HL-60/S4 treated with retinoic acid at 250 ng/mL for 4 days and 3 days (cell line): ENCODE results near the gene CKM.
"Not testable (repeated sequence)": the region's sequence is repeated elsewhere in the genome, so short reads cannot be mapped to it uniquely, and the experiment has no call there.

ENCODE experiments used
- in situ Hi-C: fragments of 300-500 bp; cut with MboI; formaldehyde crosslinking; loops from 2 replicates; pipeline ENCODE4 v1.7.0; 2022; ENCODE audit warnings: low sequenced_read_pairs

CKM gene

DNA sequence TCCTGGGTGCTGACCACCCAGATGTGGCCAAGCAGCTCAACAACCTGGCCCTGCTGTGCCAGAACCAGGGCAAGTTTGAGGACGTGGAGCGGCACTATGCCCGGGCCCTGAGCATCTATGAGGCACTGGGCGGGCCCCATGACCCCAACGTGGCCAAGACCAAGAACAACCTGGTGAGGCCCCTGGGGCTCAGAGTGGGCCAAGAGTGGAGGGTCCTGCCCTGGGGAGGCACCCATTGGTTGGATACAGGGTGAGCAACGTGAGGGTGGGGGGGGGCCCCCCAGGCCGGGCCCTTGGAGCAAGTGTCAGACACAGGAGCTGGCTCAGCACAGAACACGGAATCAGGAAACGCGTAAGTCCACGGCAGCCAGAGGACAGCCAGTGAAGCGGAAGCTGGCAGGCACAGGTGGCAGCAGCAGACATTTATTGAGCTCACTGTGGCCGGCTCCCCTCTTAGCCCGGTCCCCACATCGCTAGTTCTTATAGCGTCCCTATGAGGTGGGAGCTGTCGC lies 26.8 kb upstream of the CKM start:
- in situ Hi-C loops = no loop called here

- in situ Hi-C loops = no loop called here
Observed at GRCh38 chr19:45349126-45349415, 26.4 kb upstream of the CKM start.

GRCh38 chr19:45348367-45349125 lies 25.9 kb upstream of the CKM start:
- in situ Hi-C loops = no loop called here

- in situ Hi-C loops = no loop called here
Observed at GRCh38 chr19:45347570-45348366, 25.1 kb upstream of the CKM start.

DNA sequence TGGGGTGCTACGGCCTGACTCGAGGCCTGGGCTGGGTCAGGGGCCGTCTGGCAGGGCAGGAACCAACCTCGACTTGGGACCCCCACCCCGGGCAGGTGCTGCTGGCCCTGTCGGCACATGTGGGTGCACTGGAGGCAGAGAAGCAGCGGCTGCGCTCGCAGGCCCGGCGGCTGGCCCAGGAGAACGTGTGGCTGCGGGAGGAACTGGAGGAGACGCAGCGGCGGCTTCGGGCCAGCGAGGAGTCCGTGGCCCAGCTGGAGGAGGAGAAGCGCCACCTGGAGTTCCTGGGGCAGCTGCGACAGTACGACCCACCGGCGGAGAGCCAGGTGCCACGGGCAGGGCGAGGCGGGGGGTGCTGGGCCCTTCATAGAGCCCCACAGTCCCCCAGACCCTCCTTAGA lies 23.8 kb upstream of the CKM start:
- in situ Hi-C loops = no loop called here

GRCh38 chr19:45345506-45345860 lies 22.8 kb upstream of the CKM start:
- in situ Hi-C loops = no loop called here

DNA sequence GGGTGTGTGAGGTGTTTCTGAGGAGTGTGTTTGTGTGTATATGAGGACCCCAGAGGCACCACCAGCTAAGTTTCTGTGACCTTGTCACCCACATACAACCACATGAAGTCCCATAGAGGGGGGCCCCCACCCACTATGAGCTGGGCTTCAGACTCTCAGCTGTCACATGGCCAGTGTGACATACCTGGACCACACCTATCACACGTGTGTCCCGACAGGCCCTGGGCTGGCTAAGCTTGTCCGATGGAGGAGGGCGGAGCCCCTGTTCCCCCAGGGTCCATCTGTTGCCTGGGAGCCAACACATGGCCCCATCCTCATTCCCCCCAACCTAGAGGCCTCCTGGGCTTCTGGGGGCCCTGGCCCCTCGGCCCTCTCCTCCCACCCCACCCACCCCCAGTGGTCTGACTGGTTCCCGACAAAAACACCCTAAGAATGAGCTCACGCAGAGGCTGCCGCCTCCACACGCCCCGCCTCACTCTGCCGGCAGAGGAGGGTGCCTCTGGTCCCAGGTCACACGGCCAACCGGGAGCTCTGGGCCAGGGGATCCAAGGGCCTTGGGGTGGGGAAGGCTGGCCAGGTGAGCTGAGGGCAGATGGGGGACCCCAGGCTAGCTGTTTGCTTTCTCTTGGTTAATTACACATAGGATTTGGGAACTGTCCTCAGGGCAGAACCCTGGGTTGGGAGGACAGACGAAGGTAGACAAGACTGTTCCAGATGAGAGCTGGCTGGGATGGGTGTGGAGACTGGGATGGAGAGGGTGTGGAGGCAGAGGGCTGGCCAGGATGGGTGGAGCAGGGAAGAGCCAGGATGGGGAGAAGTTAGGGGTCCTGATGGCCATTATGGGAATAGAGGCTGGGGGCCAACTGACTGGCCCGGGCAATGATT lies 22.2 kb upstream of the CKM start:
- in situ Hi-C loops = no loop called here

DNA sequence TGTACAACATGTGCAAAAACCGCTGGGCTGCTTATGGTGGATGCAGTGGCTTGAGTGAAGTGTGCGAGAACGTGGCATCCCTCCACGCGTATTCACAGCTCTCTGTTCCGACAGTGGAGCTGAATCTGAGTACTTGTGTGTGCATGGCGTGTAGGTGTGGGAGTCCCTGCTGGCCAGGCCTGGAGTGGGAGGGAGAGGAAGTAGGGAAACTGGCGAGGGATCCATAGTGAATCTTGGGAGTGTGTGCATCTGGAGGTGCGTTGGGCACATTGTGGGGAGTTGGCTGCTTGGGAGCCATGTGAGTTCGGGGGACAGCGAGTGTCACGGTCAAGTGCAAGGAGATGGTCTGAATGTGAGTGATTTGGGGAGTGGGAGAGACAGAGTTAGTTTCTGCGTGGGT lies 20.2 kb upstream of the CKM start:
- in situ Hi-C loops = no loop called here

- in situ Hi-C loops = no loop called here
Observed at GRCh38 chr19:45340899-45341453, 18.3 kb upstream of the CKM start.

GRCh38 chr19:45340232-45340898 lies 17.7 kb upstream of the CKM start, which contains the start of gene KLC3:
KLC3 (plus strand) TSS chr19:45340750; CDS start chr19:45345542, 4,792 bp downstream.
- in situ Hi-C loops = no loop called here

- in situ Hi-C loops = no loop called here
Observed at GRCh38 chr19:45339629-45340028, 17.0 kb upstream of the CKM start.

DNA sequence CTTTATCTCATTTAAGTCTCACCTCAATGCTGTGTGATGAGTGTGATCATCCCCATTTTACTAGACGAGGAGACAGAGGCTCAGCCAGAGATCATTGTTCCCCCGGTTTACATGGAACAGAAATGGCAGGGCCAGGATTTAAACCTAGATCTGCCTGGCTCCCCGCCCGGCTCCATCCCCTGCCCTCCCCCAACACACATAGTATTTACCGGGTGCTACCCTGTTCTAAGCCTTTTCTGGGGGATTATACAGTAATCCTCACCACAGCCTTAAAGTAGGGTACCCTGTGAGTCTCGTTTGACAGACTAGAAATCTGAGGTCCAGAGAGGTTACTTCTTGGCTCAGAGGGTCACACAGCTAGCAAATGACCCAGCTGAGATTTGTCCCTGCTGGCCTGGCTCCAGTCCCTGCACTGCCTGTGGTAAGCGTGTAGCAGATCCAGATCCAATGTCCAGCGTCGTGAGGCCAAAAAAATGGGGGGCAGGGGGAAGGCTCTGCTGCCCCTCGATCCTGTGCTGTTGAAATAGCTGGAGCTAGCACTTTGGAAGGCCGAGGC lies 14.1 kb upstream of the CKM start:
- in situ Hi-C loops = no loop called here

DNA sequence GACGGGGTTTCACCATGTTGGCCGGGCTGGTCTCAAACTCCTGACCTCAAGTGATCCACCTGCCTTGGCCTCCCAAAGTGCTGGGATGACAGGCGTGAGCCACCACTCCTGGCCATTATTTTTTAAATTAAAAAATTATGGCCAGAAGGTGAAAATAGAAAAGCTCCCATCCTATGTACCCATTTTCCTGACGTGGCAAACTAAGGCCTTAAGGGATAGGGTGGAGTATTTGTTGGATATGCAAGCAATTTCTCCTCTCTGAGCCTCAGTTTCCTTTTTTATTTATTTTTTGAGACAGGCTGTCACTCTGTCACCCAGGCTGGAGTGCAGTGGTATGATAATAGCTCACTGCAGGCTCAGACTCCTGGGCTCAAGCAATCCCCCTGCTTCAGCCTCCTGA lies 12.2 kb upstream of the CKM start:
- in situ Hi-C loops = not testable (repeated sequence)

GRCh38 chr19:45333609-45334303 lies 11.1 kb upstream of the CKM start:
- in situ Hi-C loops = no loop called here

DNA sequence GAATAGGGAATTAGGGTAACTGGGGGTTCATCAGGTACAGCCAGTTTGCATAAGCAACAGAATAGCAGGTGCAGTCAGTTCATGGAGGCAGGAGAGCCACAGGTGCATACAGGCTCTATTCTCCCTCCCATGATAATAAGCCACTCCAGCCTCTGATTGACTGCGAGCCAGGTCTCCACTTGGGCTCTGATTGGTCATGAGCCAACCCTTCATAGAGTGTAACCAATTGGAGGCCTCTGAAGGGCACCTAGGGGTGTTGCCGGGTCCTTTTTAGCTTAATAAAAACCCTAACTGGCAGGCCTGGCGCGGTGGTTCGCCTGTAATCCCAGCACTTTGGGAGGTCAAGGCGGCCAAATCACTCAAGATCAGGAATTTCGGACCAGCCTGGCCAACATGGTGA lies 8.7 kb upstream of the CKM start:
- in situ Hi-C loops = no loop called here

DNA sequence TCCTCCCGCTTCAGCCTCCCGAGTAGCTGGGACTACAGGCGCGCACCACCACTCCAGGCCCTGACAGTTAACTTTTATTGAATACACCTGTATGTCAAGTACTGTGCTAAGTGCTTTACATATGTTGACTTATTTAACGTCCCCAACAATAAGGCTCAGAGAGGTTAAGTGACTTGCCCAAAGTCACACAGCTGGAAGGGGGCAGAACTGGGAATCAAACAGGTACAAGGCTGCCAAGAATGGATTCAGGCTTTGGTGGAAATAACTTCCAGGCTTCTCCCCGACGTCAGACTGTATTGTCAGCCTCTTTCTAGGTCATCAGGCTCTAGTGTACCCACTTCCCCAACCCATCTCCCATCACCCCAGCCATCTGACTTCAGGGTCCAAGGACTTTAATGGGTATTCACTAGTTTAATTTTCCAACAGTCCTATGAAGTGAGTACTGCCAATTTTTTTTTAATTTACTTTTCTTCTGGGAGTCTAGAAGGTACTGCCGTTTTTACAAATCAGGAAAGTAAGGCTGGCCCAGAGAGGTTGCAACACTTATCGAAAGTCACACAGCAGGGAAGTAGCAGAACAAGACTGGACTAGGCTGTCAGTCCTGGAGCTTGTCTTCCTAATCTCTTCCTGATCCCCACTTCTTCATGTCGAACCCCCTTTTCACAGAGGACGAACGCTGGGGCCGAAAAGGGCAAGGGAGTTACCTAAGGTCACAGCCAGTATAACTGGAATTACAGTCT lies 4.9 kb upstream of the CKM start:
- in situ Hi-C loops = no loop called here

GRCh38 chr19:45324349-45324907 lies 1.8 kb upstream of the CKM start:
- in situ Hi-C loops = no loop called here

GRCh38 chr19:45323671-45324081 lies 1.0 kb upstream of the CKM start:
- in situ Hi-C loops = no loop called here

- in situ Hi-C loops = no loop called here
Observed at GRCh38 chr19:45322311-45322710, 364 bp downstream of the CKM start.
